Measurements from ENCODE around the gene CDA. TPM values are rescaled to one million over a fixed set of nuclear protein-coding genes. Genes with fewer than 3 reads are reported as not detected.

Gene CDA
- total and polyA plus RNA-seq, 9 of the 15 experiments (the other 6 are each of a cell fraction or from before 2014, with no cell fraction given) = not detected

- TF ChIP-seq ETS1 (conservative IDR thresholded peaks at IDR 0.05; ENCODE audit: control insufficient read depth, low read depth, low read length) (peak; percentile 53), TOE1 (IDR thresholded peaks at IDR 0.05; ENCODE audit: borderline replicate concordance) (no peak), TOE1 (CRISPR knock-in tag; IDR thresholded peaks at IDR 0.05; ENCODE audit: borderline replicate concordance, low read depth) (no peak), CBX3 (IDR thresholded peaks at IDR 0.05; ENCODE audit: borderline replicate concordance in 1 of 2, low read length in 2 of 2) (peak in 1 of 2 experiments; percentile 73; a peak in 2 of 3 replicates), NRF1 (conservative IDR thresholded peaks at IDR 0.05 in 1 of 2, IDR thresholded peaks at IDR 0.05 in 1 of 2) (peak; percentile 69 to 71), ZNF263 (CRISPR knock-in tag; IDR thresholded peaks at IDR 0.05; ENCODE audit: borderline replicate concordance) (peak; percentile 96), CTCFL (IDR thresholded peaks at IDR 0.05; ENCODE audit: borderline replicate concordance, insufficient read depth, low read depth, low read length, poor library complexity, severe bottlenecking) (peak; percentile 97), HINFP (tag; conservative IDR thresholded peaks at IDR 0.05; ENCODE audit: low read depth) (no peak), ZNF143 (CRISPR knock-in tag; IDR thresholded peaks at IDR 0.05) (no peak), ELF1 (tag; IDR thresholded peaks at IDR 0.05) (peak; percentile 99), ATF1 (CRISPR knock-in tag; IDR thresholded peaks at IDR 0.05) (no peak), ATF1 (tag; IDR thresholded peaks at IDR 0.05) (peak; percentile 88), ZNF133 (CRISPR knock-in tag; IDR thresholded peaks at IDR 0.05) (no peak), KDM5B (IDR thresholded peaks at IDR 0.05; ENCODE audit: insufficient replicate concordance, low read depth, low read length) (peak; percentile 60), TEAD2 (tag; IDR thresholded peaks at IDR 0.05) (no peak), STAT5B (CRISPR knock-in tag; IDR thresholded peaks at IDR 0.05) (no peak), ZNF146 (CRISPR knock-in tag; IDR thresholded peaks at IDR 0.05; ENCODE audit: unreplicated experiment) (no peak), FOXK1 (CRISPR knock-in tag; IDR thresholded peaks at IDR 0.05; ENCODE audit: borderline replicate concordance) (no peak), RBM15 (IDR thresholded peaks at IDR 0.05; ENCODE audit: insufficient read depth, low read length) (no peak)
- TF ChIP-seq, protein P1, sequence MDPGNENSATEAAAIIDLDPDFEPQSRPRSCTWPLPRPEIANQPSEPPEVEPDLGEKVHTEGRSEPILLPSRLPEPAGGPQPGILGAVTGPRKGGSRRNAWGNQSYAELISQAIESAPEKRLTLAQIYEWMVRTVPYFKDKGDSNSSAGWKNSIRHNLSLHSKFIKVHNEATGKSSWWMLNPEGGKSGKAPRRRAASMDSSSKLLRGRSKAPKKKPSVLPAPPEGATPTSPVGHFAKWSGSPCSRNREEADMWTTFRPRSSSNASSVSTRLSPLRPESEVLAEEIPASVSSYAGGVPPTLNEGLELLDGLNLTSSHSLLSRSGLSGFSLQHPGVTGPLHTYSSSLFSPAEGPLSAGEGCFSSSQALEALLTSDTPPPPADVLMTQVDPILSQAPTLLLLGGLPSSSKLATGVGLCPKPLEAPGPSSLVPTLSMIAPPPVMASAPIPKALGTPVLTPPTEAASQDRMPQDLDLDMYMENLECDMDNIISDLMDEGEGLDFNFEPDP (CRISPR knock-in tag; IDR thresholded peaks at IDR 0.05) = 0 out of 2 replicates have a peak, but pooled peaks have one; percentile 46
These were observed 72.6 kb downstream of the CDA start, which contains the start of gene DDOST (continued) for GRCh38 chr1:20661207-20662109.
